Natural killer cell (primary cell): ENCODE results near the gene LTC4S. TPM values are rescaled to one million over a fixed set of nuclear protein-coding genes. Genes with fewer than 3 reads are reported as not detected.

Experiments
- ATAC-seq, 3 donors: fragments of 150-1000 bp in 2 of 3; fragments of 200-7000 bp in 1 of 3; cut with Tn5 transposase; 1 replicate in 1 of 3; 2 replicates in 2 of 3; pipeline ENCODE4 v1.10.0; 2021; ENCODE audit warnings: mild to moderate bottlenecking in 2 of 3, moderate library complexity in 2 of 3
- DNase-seq, 2 donors: peaks; one replicate each; pipeline versions ENCODE4 v3.0.0 to v3.0.0-alpha.2; 2013 to 2021; ENCODE audit warnings: mixed read lengths in 1 of 2
- H3K27ac ChIP-seq: one replicate; pipeline ENCODE4 v1.5.1; 2013; ENCODE audit warnings: mild to moderate bottlenecking, low read length
- H3K27me3 ChIP-seq: one replicate; pipeline ENCODE4 v1.6.1; 2013; ENCODE audit warnings: low read length; ENCODE audit not compliant: control insufficient read depth, insufficient read depth
- H3K36me3 ChIP-seq: one replicate; pipeline ENCODE4 v1.6.1; 2013; ENCODE audit warnings: low read length; ENCODE audit not compliant: control insufficient read depth, insufficient read depth
- H3K4me1 ChIP-seq: one replicate; pipeline ENCODE4 v1.6.1; 2013; ENCODE audit warnings: low read length; ENCODE audit not compliant: control insufficient read depth, insufficient read depth
- H3K4me3 ChIP-seq: one replicate; pipeline ENCODE4 v1.5.1; 2013; ENCODE audit warnings: low read length
- H3K9me3 ChIP-seq: one replicate; pipeline ENCODE4 v1.6.1; 2013; ENCODE audit warnings: low read length; ENCODE audit not compliant: control insufficient read depth, insufficient read depth
- H3K27ac Mint-ChIP-seq, 2 donors: one replicate each; pipeline ENCODE4 v1.8.0; 2022; ENCODE audit warnings: mild to moderate bottlenecking in 2 of 2, mixed read lengths in 2 of 2, moderate library complexity in 1 of 2
- H3K27me3 Mint-ChIP-seq, 2 donors: one replicate each; pipeline ENCODE4 v1.8.0; 2022; ENCODE audit warnings: low read depth in 2 of 2, mixed read lengths in 2 of 2
- H3K36me3 Mint-ChIP-seq: one replicate; pipeline ENCODE4 v1.8.0; 2022; ENCODE audit warnings: mixed read lengths
- H3K4me1 Mint-ChIP-seq, 2 donors: one replicate each; pipeline ENCODE4 v1.8.0; 2022; ENCODE audit warnings: mixed read lengths in 2 of 2
- H3K4me3 Mint-ChIP-seq: one replicate; pipeline ENCODE4 v1.8.0; 2022; ENCODE audit warnings: mild to moderate bottlenecking, moderate library complexity, mixed read lengths
- H3K9me3 Mint-ChIP-seq, 2 donors: one replicate each; pipeline ENCODE4 v1.8.0; 2022; ENCODE audit warnings: mixed read lengths in 2 of 2
- WGBS: methylation state at CpG from one replicate; pipeline ENCODE4 v1.1.7; 2013; ENCODE audit warnings: missing lambda C conversion rate; ENCODE audit not compliant: insufficient coverage; 5-methylcytosine and 5-hydroxymethylcytosine counted together
- intact Hi-C: fragments of 100-400 bp; cut with micrococcal nuclease; formaldehyde crosslinking; loops from one replicate; pipeline ENCODE4 v1.14.2; 2022
- total RNA-seq, 4 donors: library from RNA; stranded (reverse); fragments of 120-200 nt in 1 of 4; gene quantifications; one replicate each; pipeline versions ENCODE4 v1.2.3 to v1.2.4, GENCODE V29; 2013 to 2022
- TF ChIP-seq, protein P1 (sequence below): fragments of 200-600 bp; IDR thresholded peaks from one replicate; pipeline ENCODE4 v1.8.0; 2022; ENCODE audit warnings: antibody characterized with exemption

Gene LTC4S
- total RNA-seq, 3 donors from 2014 or later (not counting 1 experiment from before 2014, with no cell fraction given), result 3.0 to 5.4 (median 3.5) TPM

DNA sequence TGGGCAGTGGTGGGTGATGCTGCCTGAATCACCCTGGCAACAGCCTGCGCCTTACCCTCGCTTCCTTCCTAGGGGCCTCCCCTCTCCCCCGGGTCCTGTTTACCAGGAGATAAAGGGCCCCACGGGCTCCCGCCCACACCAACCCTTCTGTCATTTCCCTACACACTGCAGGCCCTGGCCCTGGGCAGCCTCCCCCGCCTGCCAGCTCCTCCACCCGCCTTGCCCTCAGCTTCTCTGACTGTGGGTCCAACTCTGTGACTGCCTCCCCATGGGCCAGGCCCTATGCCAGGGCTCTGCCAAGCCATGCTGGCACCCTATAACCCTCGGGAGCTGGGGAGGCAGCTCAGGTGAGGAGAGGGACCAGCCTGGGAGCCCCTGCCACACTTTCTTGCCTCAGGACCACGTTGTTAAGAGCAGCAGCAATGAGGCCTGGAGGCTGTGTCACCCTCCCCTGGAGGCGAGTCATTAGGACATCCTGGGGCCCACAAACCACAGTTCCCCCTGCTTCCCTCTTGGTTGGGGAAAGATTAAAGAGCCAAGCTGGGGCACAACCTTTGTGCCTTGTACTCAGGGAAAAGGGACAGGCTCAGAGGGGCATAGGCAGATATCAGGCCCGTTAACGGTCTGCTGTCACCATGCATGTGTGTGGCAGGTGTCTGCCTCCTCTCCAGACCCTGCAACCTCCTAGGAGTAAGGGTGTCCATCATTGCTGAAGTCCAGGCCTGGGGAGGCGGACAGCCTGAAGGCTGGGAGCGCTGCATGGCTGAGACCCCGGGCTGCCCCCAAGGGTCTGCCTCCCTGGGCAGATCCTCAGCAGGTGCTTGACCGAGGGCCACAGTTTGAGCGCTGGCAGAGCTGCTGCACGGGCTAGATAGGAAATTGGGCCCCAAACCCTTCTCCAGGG is 10.1 kb downstream of the LTC4S start:
- ATAC-seq (no peak), DNase-seq (peak; percentile 20 to 43)
- intact Hi-C loops, result loop anchor here (2.0 kb wide), 3 partner anchors 55 to 287 kb away; partner anchors contain the start of genes MRNIP and TBC1D9B
- Histone ChIP-seq H3K36me3 (peaks cover 4% of the 10 kb centered on the region), H3K27me3 (no peaks in the 10 kb centered on the region), H3K27ac (no peak overlapping the region), H3K4me3 (no peak overlapping the region), H3K4me1 (peaks cover 40% of the 10 kb centered on the region), H3K9me3 (no peaks in the 10 kb centered on the region)
- H3K4me3 Mint-ChIP-seq, result no peak overlapping the region
- peaks cover 13 to 29% of the 10 kb centered on the region in 2 donors for H3K4me1 Mint-ChIP-seq
- no peaks in the 10 kb centered on the region for H3K9me3 Mint-ChIP-seq
- peak overlapping the region in 1 of 2 donors; percentile 82 for H3K27ac Mint-ChIP-seq
- H3K27me3 Mint-ChIP-seq, result no peaks in the 10 kb centered on the region
- H3K36me3 Mint-ChIP-seq, result no peaks in the 10 kb centered on the region
- 47% methylated on average over 18 of the region's 18 CpGs for WGBS
- TF ChIP-seq, protein P1, sequence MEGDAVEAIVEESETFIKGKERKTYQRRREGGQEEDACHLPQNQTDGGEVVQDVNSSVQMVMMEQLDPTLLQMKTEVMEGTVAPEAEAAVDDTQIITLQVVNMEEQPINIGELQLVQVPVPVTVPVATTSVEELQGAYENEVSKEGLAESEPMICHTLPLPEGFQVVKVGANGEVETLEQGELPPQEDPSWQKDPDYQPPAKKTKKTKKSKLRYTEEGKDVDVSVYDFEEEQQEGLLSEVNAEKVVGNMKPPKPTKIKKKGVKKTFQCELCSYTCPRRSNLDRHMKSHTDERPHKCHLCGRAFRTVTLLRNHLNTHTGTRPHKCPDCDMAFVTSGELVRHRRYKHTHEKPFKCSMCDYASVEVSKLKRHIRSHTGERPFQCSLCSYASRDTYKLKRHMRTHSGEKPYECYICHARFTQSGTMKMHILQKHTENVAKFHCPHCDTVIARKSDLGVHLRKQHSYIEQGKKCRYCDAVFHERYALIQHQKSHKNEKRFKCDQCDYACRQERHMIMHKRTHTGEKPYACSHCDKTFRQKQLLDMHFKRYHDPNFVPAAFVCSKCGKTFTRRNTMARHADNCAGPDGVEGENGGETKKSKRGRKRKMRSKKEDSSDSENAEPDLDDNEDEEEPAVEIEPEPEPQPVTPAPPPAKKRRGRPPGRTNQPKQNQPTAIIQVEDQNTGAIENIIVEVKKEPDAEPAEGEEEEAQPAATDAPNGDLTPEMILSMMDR, result no peak

DNA sequence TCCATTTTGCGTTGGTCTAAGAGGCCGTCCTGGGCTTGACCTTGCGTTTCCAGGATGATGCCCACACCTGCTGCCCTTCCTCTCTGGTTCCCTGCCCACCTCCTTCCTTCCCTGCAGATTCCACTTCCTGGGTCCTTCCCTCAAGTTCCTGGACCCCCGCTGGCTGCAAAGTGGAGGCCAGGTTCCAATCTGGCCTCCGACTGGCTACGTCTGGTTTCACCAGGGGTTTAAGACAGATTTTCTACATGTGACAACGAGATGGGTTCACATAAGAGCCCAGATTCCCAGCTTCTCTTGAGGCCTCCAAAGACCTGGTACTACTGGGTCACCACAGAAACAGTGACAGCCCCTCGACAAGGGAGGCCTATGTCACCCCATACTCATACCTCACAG is 10.8 kb downstream of the LTC4S start:
- Histone ChIP-seq H3K4me1 (peaks cover 40% of the 10 kb centered on the region), H3K27me3 (no peaks in the 10 kb centered on the region), H3K27ac (no peak overlapping the region), H3K36me3 (no peaks in the 10 kb centered on the region), H3K9me3 (no peaks in the 10 kb centered on the region), H3K4me3 (no peak overlapping the region)
- Mint-ChIP-seq H3K9me3 (no peaks in the 10 kb centered on the region), H3K4me3 (peak overlapping the region; percentile 86), H3K4me1 (peaks cover 13 to 29% of the 10 kb centered on the region in 2 donors), H3K27me3 (no peaks in the 10 kb centered on the region), H3K36me3 (no peaks in the 10 kb centered on the region), H3K27ac (peak overlapping the region in 1 of 2 donors; percentile 82)
- ATAC-seq, result no peak
- TF ChIP-seq, protein P1, result no peak
- DNase-seq, result no peak
- intact Hi-C loops, result no loop called here
- WGBS, result 90% methylated on average over 8 of the region's 8 CpGs

DNA sequence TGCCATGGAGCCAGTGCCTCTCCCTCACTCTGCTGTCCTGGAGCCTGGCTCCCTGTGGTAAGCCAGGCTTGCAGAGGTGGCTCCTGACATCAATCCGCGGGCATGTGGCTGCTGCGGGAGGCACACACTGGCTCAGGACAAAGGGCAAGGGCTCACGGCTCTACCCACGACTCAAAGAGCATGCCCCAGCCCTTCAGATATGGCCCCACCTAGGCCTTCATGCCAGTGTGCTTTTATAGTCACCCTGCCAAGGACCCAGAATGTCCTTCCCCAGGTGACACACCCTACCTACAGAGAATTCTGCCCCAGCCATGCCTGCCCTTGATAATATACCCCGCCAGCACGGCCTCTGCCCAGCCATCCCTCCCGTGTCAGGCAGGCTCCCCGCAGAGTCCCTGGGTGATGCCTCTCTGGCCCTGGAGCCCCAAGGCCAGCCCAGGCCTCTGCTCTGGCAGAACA is 11.3 kb downstream of the LTC4S start:
- H3K36me3 ChIP-seq, result no peaks in the 10 kb centered on the region
- peak overlapping the region; percentile 86 for H3K4me3 Mint-ChIP-seq
- ATAC-seq, result no peak
- H3K9me3 ChIP-seq, result no peaks in the 10 kb centered on the region
- DNase-seq, result peak; percentile 15 to 17
- 86% methylated on average over 9 of the region's 9 CpGs for WGBS
- peaks cover 40% of the 10 kb centered on the region for H3K4me1 ChIP-seq
- no peaks in the 10 kb centered on the region for H3K9me3 Mint-ChIP-seq
- peak overlapping the region; percentile 37 for H3K27ac ChIP-seq
- H3K27me3 Mint-ChIP-seq, result no peaks in the 10 kb centered on the region
- intact Hi-C loops, result no loop called here
- peaks cover 13 to 29% of the 10 kb centered on the region in 2 donors for H3K4me1 Mint-ChIP-seq
- no peaks in the 10 kb centered on the region for H3K27me3 ChIP-seq
- TF ChIP-seq, protein P1, result no peak
- peak overlapping the region; percentile 32 for H3K4me3 ChIP-seq
- H3K36me3 Mint-ChIP-seq, result no peaks in the 10 kb centered on the region
- peak overlapping the region; percentile 62 to 82 for H3K27ac Mint-ChIP-seq
